ENCODE data around the gene ZNF516. TPM values are rescaled to one million over a fixed set of nuclear protein-coding genes. Genes with fewer than 3 reads are reported as not detected.
A peak's percentile ranks its signal among the peaks of the same experiment; 100 is the strongest.

Gene ZNF516
- total RNA-seq, 1 donor, result 16.3 TPM

- no peaks in the 10 kb centered on the region for H3K36me3 ChIP-seq (ENCODE audit: insufficient read depth, low read length)
- H3K27ac ChIP-seq (ENCODE audit: low read depth, low read length), result no peak overlapping the region
- H3K79me2 ChIP-seq (ENCODE audit: insufficient read depth, low read length), result no peaks in the 10 kb centered on the region
- no peak overlapping the region for H2AFZ ChIP-seq (ENCODE audit: low read length)
- no peak overlapping the region for H3K4me3 ChIP-seq (ENCODE audit: insufficient read depth, low read length)
- no peaks in the 10 kb centered on the region for H3K4me1 ChIP-seq (ENCODE audit: insufficient read depth, low read length)
- no peak for TF ChIP-seq CTCF (IDR thresholded peaks at IDR 0.05; ENCODE audit: extremely low read depth, low read depth, low read length)
- no peaks in the 10 kb centered on the region for H3K9me3 ChIP-seq (ENCODE audit: low read depth, low read length)
- no peak overlapping the region for H3K4me2 ChIP-seq (ENCODE audit: insufficient read depth, low read length)
- DNase-seq (ENCODE audit: insufficient read length, low spot score, missing footprints), result no peak
- H3K27me3 ChIP-seq (ENCODE audit: insufficient read depth, low read length), result peaks cover 2% of the 10 kb centered on the region
- no peaks in the 10 kb centered on the region for H4K20me1 ChIP-seq (ENCODE audit: insufficient read depth, low read length)
Observed at GRCh38 chr18:76506974-76507764, 12.1 kb upstream of the ZNF516 start.

- TF ChIP-seq CTCF (IDR thresholded peaks at IDR 0.05; ENCODE audit: extremely low read depth, low read depth, low read length), result no peak
- peaks cover 2% of the 10 kb centered on the region for H3K27me3 ChIP-seq (ENCODE audit: insufficient read depth, low read length)
- no peak overlapping the region for H2AFZ ChIP-seq (ENCODE audit: low read length)
- DNase-seq (ENCODE audit: insufficient read length, low spot score, missing footprints), result no peak
- no peaks in the 10 kb centered on the region for H3K9me3 ChIP-seq (ENCODE audit: low read depth, low read length)
- H4K20me1 ChIP-seq (ENCODE audit: insufficient read depth, low read length), result no peaks in the 10 kb centered on the region
- H3K36me3 ChIP-seq (ENCODE audit: insufficient read depth, low read length), result no peaks in the 10 kb centered on the region
- no peaks in the 10 kb centered on the region for H3K79me2 ChIP-seq (ENCODE audit: insufficient read depth, low read length)
- H3K4me2 ChIP-seq (ENCODE audit: insufficient read depth, low read length), result no peak overlapping the region
- no peaks in the 10 kb centered on the region for H3K4me1 ChIP-seq (ENCODE audit: insufficient read depth, low read length)
- no peak overlapping the region for H3K4me3 ChIP-seq (ENCODE audit: insufficient read depth, low read length)
- H3K27ac ChIP-seq (ENCODE audit: low read depth, low read length), result no peak overlapping the region
Observed at GRCh38 chr18:76506395-76506794, 11.4 kb upstream of the ZNF516 start.

GRCh38 chr18:76505614-76506013 lies 10.6 kb upstream of the ZNF516 start:
- peak; percentile 30 for DNase-seq (ENCODE audit: insufficient read length, low spot score, missing footprints)
- H4K20me1 ChIP-seq (ENCODE audit: insufficient read depth, low read length), result no peaks in the 10 kb centered on the region

More at GRCh38 chr18:76505614-76506013, 10.6 kb upstream of the ZNF516 start:
- no peaks in the 10 kb centered on the region for H3K36me3 ChIP-seq (ENCODE audit: insufficient read depth, low read length)
- no peak overlapping the region for H2AFZ ChIP-seq (ENCODE audit: low read length)
- H3K4me2 ChIP-seq (ENCODE audit: insufficient read depth, low read length), result no peak overlapping the region
- H3K27me3 ChIP-seq (ENCODE audit: insufficient read depth, low read length), result peaks cover 2% of the 10 kb centered on the region
- H3K4me3 ChIP-seq (ENCODE audit: insufficient read depth, low read length), result no peak overlapping the region
- H3K4me1 ChIP-seq (ENCODE audit: insufficient read depth, low read length), result no peaks in the 10 kb centered on the region
- no peak for TF ChIP-seq CTCF (IDR thresholded peaks at IDR 0.05; ENCODE audit: extremely low read depth, low read depth, low read length)
- H3K27ac ChIP-seq (ENCODE audit: low read depth, low read length), result no peak overlapping the region
- H3K79me2 ChIP-seq (ENCODE audit: insufficient read depth, low read length), result no peaks in the 10 kb centered on the region
- no peaks in the 10 kb centered on the region for H3K9me3 ChIP-seq (ENCODE audit: low read depth, low read length)
